Tibial nerve (tissue), 4 donors: Measurements from ENCODE around the gene AGBL1.

Experiments
- EP300 ChIP-seq, 2 donors: sonication (generic); formaldehyde crosslinking; IDR thresholded peaks; one replicate each; pipeline ENCODE4 v1.6.1; 2017; ENCODE audit warnings: antibody characterized with exemption in 2 of 2, mild to moderate bottlenecking in 1 of 2
- POLR2A ChIP-seq, 2 donors: fragments of 450-650 bp; IDR thresholded peaks; one replicate each; pipeline ENCODE4 v1.6.1; 2017; ENCODE audit warnings: antibody characterized with exemption in 2 of 2, mild to moderate bottlenecking in 2 of 2, moderate library complexity in 2 of 2
- TF ChIP-seq, protein P1 (sequence below), 5 experiments: fragments of 200-600 bp in 3 of 5; fragments of 450-650 bp in 2 of 5; sonication (generic) in 3 of 5; IDR thresholded peaks; one replicate each; pipeline ENCODE4 v1.5.1; 2016 to 2019; ENCODE audit warnings: antibody characterized with exemption in 5 of 5, mild to moderate bottlenecking in 3 of 5, moderate library complexity in 2 of 5

DNA sequence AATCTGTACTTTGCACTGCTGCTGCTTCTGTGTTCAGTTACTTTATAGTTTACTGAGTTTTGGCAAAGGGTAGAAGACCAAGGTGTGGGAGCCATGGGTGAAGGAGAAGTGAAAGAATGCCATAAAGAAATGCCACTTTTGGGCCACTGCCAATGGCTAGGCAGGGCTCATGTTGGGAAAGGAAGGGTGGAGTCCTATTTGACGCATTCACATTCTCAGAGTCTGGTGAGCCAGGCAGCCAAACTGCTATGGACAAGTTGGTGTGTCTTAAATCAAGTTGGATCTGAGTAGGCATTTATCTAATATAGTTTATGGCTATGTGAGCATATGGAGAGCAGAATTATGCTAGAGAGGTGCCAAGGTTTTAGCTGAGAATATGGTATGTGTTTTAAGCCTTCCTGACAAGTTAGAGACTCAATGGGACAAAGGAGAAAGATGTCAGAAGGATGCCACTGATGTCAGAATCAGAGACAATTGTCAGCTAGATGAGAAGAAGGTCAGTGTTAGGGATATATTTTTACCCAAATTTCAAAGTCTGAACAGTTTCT, 296.1 kb downstream of the AGBL1 start:
- TF ChIP-seq, protein P1, sequence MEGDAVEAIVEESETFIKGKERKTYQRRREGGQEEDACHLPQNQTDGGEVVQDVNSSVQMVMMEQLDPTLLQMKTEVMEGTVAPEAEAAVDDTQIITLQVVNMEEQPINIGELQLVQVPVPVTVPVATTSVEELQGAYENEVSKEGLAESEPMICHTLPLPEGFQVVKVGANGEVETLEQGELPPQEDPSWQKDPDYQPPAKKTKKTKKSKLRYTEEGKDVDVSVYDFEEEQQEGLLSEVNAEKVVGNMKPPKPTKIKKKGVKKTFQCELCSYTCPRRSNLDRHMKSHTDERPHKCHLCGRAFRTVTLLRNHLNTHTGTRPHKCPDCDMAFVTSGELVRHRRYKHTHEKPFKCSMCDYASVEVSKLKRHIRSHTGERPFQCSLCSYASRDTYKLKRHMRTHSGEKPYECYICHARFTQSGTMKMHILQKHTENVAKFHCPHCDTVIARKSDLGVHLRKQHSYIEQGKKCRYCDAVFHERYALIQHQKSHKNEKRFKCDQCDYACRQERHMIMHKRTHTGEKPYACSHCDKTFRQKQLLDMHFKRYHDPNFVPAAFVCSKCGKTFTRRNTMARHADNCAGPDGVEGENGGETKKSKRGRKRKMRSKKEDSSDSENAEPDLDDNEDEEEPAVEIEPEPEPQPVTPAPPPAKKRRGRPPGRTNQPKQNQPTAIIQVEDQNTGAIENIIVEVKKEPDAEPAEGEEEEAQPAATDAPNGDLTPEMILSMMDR (IDR thresholded peaks at IDR 0.05), result no peak
- no peak for TF ChIP-seq POLR2A (IDR thresholded peaks at IDR 0.05)
- no peak for TF ChIP-seq EP300 (IDR thresholded peaks at IDR 0.05)
